Endothelial cell of umbilical vein (primary cell): ENCODE measurements around the gene SELENOV. TPM values are rescaled to one million over a fixed set of nuclear protein-coding genes. Genes with fewer than 3 reads are reported as not detected.

Experiments
- BruUV-seq: library from RNA; stranded (reverse); fragments of 400-500 nt; replicated peaks from 2 replicates; lab custom pipeline; 2021; lab: Mats Ljungman, UMichigan
- CTCF ChIA-PET: fragments of 300-600, 350-600 bp; sonication (Branson Sonifier 250); formaldehyde crosslinking; loops from one replicate; lab custom pipeline; 2021; ENCODE audit warnings: antibody characterized with exemption, inconsistent platforms; lab: Charles Lee
- POLR2A ChIA-PET: fragments of 300-600, 350-600 bp; sonication (Branson Sonifier 250); formaldehyde crosslinking; loops from one replicate; lab custom pipeline; 2021; ENCODE audit warnings: antibody characterized with exemption, inconsistent platforms; lab: Charles Lee
- DNase-seq: peaks from one replicate; pipeline ENCODE4 v3.0.0-alpha.2; 2011; ENCODE audit warnings: low read depth, low spot score
- FAIRE-seq: peaks from 2 replicates; lab custom pipeline; 2011; peaks lifted over from hg19 to GRCh38; lab: Jason Lieb, UNC
- H2AFZ ChIP-seq: 2 replicates; pipeline ENCODE4 v1.6.0; 2012; ENCODE audit warnings: low read depth, low read length, control low read depth, inconsistent platforms
- H3K27ac ChIP-seq: 2 replicates; pipeline ENCODE4 v1.5.1; 2011; ENCODE audit warnings: low read depth, mild to moderate bottlenecking, control low read depth, low read length, moderate library complexity; ENCODE audit not compliant: insufficient read depth
- H3K27me3 ChIP-seq, 2 experiments: 2 replicates each; pipeline versions ENCODE4 v1.6.0 to v1.6.1; 2011; ENCODE audit warnings: low read length in 2 of 2, mixed read lengths in 1 of 2; ENCODE audit not compliant: control insufficient read depth in 2 of 2, insufficient read depth in 2 of 2
- H3K36me3 ChIP-seq, 2 experiments: 2 replicates in 1 of 2; 3 replicates in 1 of 2; pipeline ENCODE4 v1.5.1; 2011; ENCODE audit warnings: low read length in 2 of 2, mild to moderate bottlenecking in 1 of 2, moderate library complexity in 1 of 2; ENCODE audit not compliant: control insufficient read depth in 2 of 2, insufficient read depth in 2 of 2; ENCODE audit errors: extremely low read depth in 1 of 2
- H3K4me1 ChIP-seq: 3 replicates; pipeline ENCODE4 v1.5.1; 2011; ENCODE audit warnings: mild to moderate bottlenecking, low read length; ENCODE audit not compliant: control insufficient read depth, insufficient read depth; ENCODE audit errors: extremely low read depth
- H3K4me2 ChIP-seq: 2 replicates; pipeline ENCODE4 v1.6.1; 2011; ENCODE audit warnings: low read length, control low read depth, mixed read lengths; ENCODE audit not compliant: insufficient read depth
- H3K4me3 ChIP-seq, 3 experiments: fragments of 200-600 bp in 1 of 3; sonication (generic), shearing (Covaris generic) in 1 of 3; replicated peaks in 1 of 3; 2 replicates each; pipeline ENCODE4 v1.5.1; 2011 to 2016; ENCODE audit warnings: control low read depth in 3 of 3, low read length in 3 of 3, mild to moderate bottlenecking in 2 of 3, inconsistent platforms in 1 of 3, low read depth in 1 of 3, moderate library complexity in 1 of 3; ENCODE audit not compliant: insufficient read depth in 1 of 3
- H3K79me2 ChIP-seq: 2 replicates; pipeline ENCODE4 v1.6.0; 2012; ENCODE audit warnings: low read length, inconsistent platforms; ENCODE audit not compliant: control insufficient read depth, insufficient read depth
- H3K9ac ChIP-seq: replicated peaks from 2 replicates; pipeline ENCODE3; 2011; ENCODE audit warnings: low read length, control low read depth; ENCODE audit not compliant: insufficient read depth; ENCODE audit errors: extremely low read depth
- H3K9me1 ChIP-seq: replicated peaks from 3 replicates; pipeline ENCODE4 v1.6.0; 2011; ENCODE audit warnings: mild to moderate bottlenecking, low read length; ENCODE audit not compliant: control insufficient read depth, insufficient read depth; ENCODE audit errors: extremely low read depth
- H3K9me3 ChIP-seq: replicated peaks from 2 replicates; pipeline ENCODE4 v1.5.1; 2012; ENCODE audit warnings: low read length, inconsistent platforms; ENCODE audit not compliant: control insufficient read depth, insufficient read depth
- H4K20me1 ChIP-seq: replicated peaks from 2 replicates; pipeline ENCODE3; 2011; ENCODE audit warnings: mild to moderate bottlenecking, low read length; ENCODE audit not compliant: control insufficient read depth, insufficient read depth; ENCODE audit errors: extremely low read depth
- CTCF ChIP-seq, 2 donors: IDR thresholded peaks; 1 replicate in 1 of 2; 2 replicates in 1 of 2; pipeline ENCODE4 v1.5.1; 2011; ENCODE audit warnings: low read length in 2 of 2, mild to moderate bottlenecking in 2 of 2, moderate library complexity in 2 of 2, control low read depth in 1 of 2, inconsistent platforms in 1 of 2, low read depth in 1 of 2; ENCODE audit not compliant: insufficient read depth in 1 of 2; ENCODE audit errors: extremely low read depth in 1 of 2
- EZH2 ChIP-seq: IDR thresholded peaks from 2 replicates; pipeline ENCODE4 v1.6.1; 2012; ENCODE audit warnings: borderline replicate concordance, low read depth, mild to moderate bottlenecking, moderate library complexity, low read length, inconsistent platforms; ENCODE audit not compliant: severe bottlenecking
- FOS ChIP-seq: IDR thresholded peaks from 2 replicates; pipeline ENCODE4 v1.6.1; 2011; ENCODE audit warnings: mild to moderate bottlenecking, low read length, moderate library complexity, borderline replicate concordance; ENCODE audit not compliant: insufficient read depth
- GATA2 ChIP-seq: IDR thresholded peaks from 2 replicates; pipeline ENCODE4 v1.7.0; 2011; ENCODE audit warnings: low read depth, mild to moderate bottlenecking, moderate library complexity, mixed read lengths, low read length; ENCODE audit not compliant: insufficient read length, insufficient read depth
- JUN ChIP-seq: IDR thresholded peaks from 2 replicates; pipeline ENCODE4 v1.6.1; 2011; ENCODE audit warnings: borderline replicate concordance, low read depth; ENCODE audit not compliant: insufficient read length, insufficient read depth
- MAX ChIP-seq: IDR thresholded peaks from 2 replicates; pipeline ENCODE4 v1.6.1; 2011; ENCODE audit not compliant: insufficient read depth, insufficient read length
- MYC ChIP-seq: IDR thresholded peaks from one replicate; pipeline ENCODE4 v1.6.1; 2011; ENCODE audit warnings: mild to moderate bottlenecking, low read depth, low read length
- POLR2A ChIP-seq: IDR thresholded peaks from 2 replicates; pipeline ENCODE4 v1.6.1; 2012; ENCODE audit warnings: low read depth, mild to moderate bottlenecking, control low read depth, low read length
- dilution Hi-C: fragments of 300-500 bp; cut with MboI; formaldehyde crosslinking; loops from one replicate; pipeline ENCODE4 v1.15.0; 2019; ENCODE audit warnings: low sequenced_read_pairs; ENCODE audit not compliant: extremely low pct_ligation_motif_present
- intact Hi-C: fragments of 100-400 bp; cut with micrococcal nuclease; formaldehyde crosslinking; loops from one replicate; pipeline ENCODE4 v1.10.0; 2022
- polyA plus RNA-seq, 4 experiments: library from polyadenylated mRNA; depleted of rRNA in 3 of 4; stranded (reverse) in 3 of 4; unstranded in 1 of 4; fragments of >200 nt; gene quantifications; 2 replicates each; pipeline versions ENCODE4 v1.2.1 to v1.2.3, GENCODE V29; 2011 to 2012; ENCODE audit warnings: missing spikeins in 1 of 4
- total RNA-seq: library from RNA; stranded (reverse); gene quantifications from 2 replicates; pipeline ENCODE4 v1.2.3, GENCODE V29; 2021

SELENOV gene
- total and polyA plus RNA-seq, 2 donors (not counting 3 experiments of a cell fraction or from before 2014, with no cell fraction given) = not detected

GRCh38 chr19:39498798-39499642 lies 15.9 kb upstream of the SELENOV start, which contains the start of gene DLL3:
Gene DLL3, plus strand, starts transcription at chr19:39498947. Its CDS starts 28 bp downstream, at chr19:39498975.
- Histone ChIP-seq H3K27ac (no peak within 1 kb of the TSS), H3K36me3 (no peaks in the 10 kb centered on the region), H3K4me3 (peak within 1 kb of the TSS in 2 of 3 experiments; percentile 9 to 19), H3K4me1 (peaks cover 9% of the 10 kb centered on the region), H2AFZ (peak within 1 kb of the TSS; percentile 68), H3K9me1 (no peaks in the 10 kb centered on the region), H3K27me3 (peaks cover 25 to 27% of the 10 kb centered on the region in 2 experiments), H3K9ac (no peak within 1 kb of the TSS), H3K79me2 (no peaks in the 10 kb centered on the region), H4K20me1 (no peaks in the 10 kb centered on the region), H3K9me3 (no peaks in the 10 kb centered on the region), H3K4me2 (peak within 1 kb of the TSS; percentile 61)
- FAIRE-seq (no peak), DNase-seq (no peak)
- dilution Hi-C loops = no loop called here
- TF ChIP-seq EZH2 (peak; percentile 74), GATA2 (no peak)
- POLR2A ChIA-PET = interaction anchor here (0.6 kb wide), 1 partner anchor 28 kb away, joined by 3 read pairs; no protein-coding TSS in a partner anchor
- intact Hi-C loops = loop anchor here (1.0 to 2.0 kb wide), 2 partner anchors 18 to 33 kb away; partner anchors contain the start of genes EID2B and TIMM50
- CTCF ChIA-PET = interaction anchor here (1.6 to 2.2 kb wide), 2 partner anchors 25 to 33 kb away, joined by 7 to 14 read pairs; partner anchors contain the start of gene EID2B
- BruUV-seq = no TSS peak

- POLR2A ChIA-PET = no interaction called here
- CTCF ChIA-PET = interaction anchor here (1.1 kb wide), 1 partner anchor 26 kb away, joined by 7 read pairs; no protein-coding TSS in a partner anchor
- intact Hi-C loops = loop anchor here (2.0 kb wide), 1 partner anchor 19 kb away; the partner anchor contains the start of gene TIMM50
- no peaks in the 10 kb centered on the region for H3K36me3 ChIP-seq
- no TSS peak for BruUV-seq
- no peak overlapping the region for H3K4me3 ChIP-seq
- no peaks in the 10 kb centered on the region for H3K9me1 ChIP-seq
- no peaks in the 10 kb centered on the region for H4K20me1 ChIP-seq
- TF ChIP-seq MAX (no peak), JUN (no peak), MYC (no peak), FOS (no peak), POLR2A (no peak), GATA2 (no peak), CTCF (IDR thresholded peaks at IDR 0.05; ENCODE audit: extremely low read depth in 1 of 2, insufficient read depth in 1 of 2, low read depth in 1 of 2, low read length in 2 of 2) (no peak)
- no peak for FAIRE-seq
- no peaks in the 10 kb centered on the region for H3K9me3 ChIP-seq
- H2AFZ ChIP-seq = no peak overlapping the region
- H3K4me2 ChIP-seq = no peak overlapping the region
- H3K27ac ChIP-seq = no peak overlapping the region
- dilution Hi-C loops = no loop called here
- H3K4me1 ChIP-seq = peaks cover 9% of the 10 kb centered on the region
- no peak for DNase-seq
- H3K79me2 ChIP-seq = no peaks in the 10 kb centered on the region
- H3K27me3 ChIP-seq = peaks cover 25 to 27% of the 10 kb centered on the region in 2 experiments
- H3K9ac ChIP-seq = no peak overlapping the region
These were observed 15.0 kb upstream of the SELENOV start for GRCh38 chr19:39499932-39500331.
